Suprapubic skin (tissue), 4 donors: ENCODE results near the gene FLG.
"Not testable (repeated sequence)": the region's sequence is repeated elsewhere in the genome, so short reads cannot be mapped to it uniquely, and the experiment has no call there.

ENCODE experiments used
- CTCF ChIP-seq, 2 donors: fragments of 200-600 bp in 1 of 2; fragments of 450-650 bp in 1 of 2; sonication (generic) in 1 of 2; IDR thresholded peaks; one replicate each; pipeline ENCODE4 v1.5.1; 2016 to 2019; ENCODE audit warnings: antibody characterized with exemption in 2 of 2, mild to moderate bottlenecking in 1 of 2, moderate library complexity in 1 of 2
- EP300 ChIP-seq: sonication (generic); formaldehyde crosslinking; IDR thresholded peaks from one replicate; pipeline ENCODE4 v1.6.1; 2017; ENCODE audit warnings: antibody characterized with exemption
- POLR2AphosphoS5 ChIP-seq, 3 donors: sonication (generic); formaldehyde crosslinking; IDR thresholded peaks; one replicate each; pipeline ENCODE4 v1.6.1; 2017; ENCODE audit warnings: antibody characterized with exemption in 3 of 3

GRCh38 chr1:152304773-152305172, 20.3 kb downstream of the FLG start:
- not testable (repeated sequence) for TF ChIP-seq CTCF (IDR thresholded peaks at IDR 0.05); POLR2AphosphoS5 (IDR thresholded peaks at IDR 0.05); EP300
